GM10847 (cell line): Measurements from ENCODE around the gene HLA-C.

Experiments used
- POLR2A ChIP-seq: IDR thresholded peaks from 2 replicates; pipeline ENCODE4 v1.6.1; 2011; ENCODE audit not compliant: insufficient read length; ENCODE audit errors: extremely low read depth

The HLA-C gene

GRCh38 chr6:31285982-31286381, 14.1 kb upstream of the HLA-C start:
- TF ChIP-seq POLR2A, result no peak

GRCh38 chr6:31285486-31285885, 13.6 kb upstream of the HLA-C start:
- no peak for TF ChIP-seq POLR2A

GRCh38 chr6:31272836-31273626, 1.1 kb upstream of the HLA-C start:
- TF ChIP-seq POLR2A, result no peak

DNA sequence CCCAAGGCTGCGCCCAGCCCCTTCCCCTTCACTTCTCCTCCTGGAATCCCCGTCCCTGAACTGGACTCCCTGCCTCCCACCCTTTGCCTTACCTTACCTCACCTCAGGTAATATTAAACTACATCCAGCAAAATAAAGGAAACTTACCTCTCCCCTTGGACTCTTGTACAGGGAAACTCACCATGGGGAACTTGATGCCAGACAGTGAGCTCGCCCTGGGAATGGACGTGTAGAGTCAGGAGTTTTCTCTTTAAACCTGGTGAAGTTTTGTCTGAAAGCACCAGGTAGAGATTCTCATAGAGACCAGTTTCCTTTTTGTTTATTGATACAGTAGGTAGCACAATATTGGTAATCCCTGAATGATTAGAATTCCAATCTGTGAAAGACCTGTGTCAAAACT, 544 bp upstream of the HLA-C start:
- TF ChIP-seq POLR2A, result no peak

DNA sequence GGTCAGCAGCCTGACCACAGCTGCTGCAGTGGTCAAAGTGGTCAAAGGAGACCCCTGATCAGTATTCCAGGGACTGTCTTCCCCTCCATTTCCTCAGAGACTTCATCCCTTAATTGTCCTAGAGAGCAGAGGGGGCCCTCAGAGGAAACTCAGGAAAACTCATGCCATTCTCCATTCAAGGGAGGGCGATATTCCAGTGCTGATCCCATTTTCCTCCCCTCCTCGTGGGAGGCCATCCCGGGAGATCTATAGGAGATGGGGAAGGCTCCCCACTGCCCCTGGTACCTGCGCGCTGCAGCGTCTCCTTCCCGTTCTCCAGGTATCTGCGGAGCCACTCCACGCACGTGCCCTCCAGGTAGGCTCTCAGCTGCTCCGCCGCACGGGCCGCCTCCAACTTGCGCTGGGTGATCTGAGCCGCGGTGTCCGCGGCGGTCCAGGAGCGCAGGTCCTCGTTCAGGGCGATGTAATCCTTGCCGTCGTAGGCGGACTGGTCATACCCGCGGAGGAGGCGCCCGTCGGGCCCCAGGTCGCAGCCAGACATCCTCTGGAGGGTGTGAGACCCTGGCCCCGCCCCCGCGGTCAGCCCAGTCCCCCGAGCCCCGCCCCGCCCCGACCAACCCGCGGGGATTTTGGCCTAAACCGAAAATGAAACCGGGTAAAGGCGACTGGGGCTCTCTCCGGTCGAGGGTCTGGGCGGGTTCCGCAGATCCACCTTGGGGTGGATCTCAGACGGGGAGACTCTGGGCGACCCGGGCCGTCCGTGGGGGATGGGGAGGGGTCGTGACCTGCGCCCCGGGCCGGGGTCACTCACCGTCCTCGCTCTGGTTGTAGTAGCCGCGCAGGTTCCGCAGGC, 878 bp downstream of the HLA-C start:
- no peak for TF ChIP-seq POLR2A

DNA sequence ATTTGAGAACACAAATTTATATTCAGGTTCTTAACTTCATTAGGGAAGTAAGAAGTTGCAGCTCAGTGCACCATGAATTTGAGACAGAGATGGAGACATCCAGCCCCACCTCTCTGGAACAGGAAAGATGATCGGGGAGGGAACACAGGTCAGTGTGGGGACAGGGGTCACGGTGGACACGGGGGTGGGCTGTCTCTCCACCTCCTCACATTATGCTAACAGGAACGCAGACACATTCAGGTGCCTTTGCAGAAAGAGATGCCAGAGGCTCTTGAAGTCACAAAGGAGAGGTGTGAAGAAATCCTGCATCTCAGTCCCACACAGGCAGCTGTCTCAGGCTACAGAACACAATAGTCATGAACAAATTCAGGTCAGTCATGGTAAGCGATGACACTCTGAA, 3.1 kb downstream of the HLA-C start:
- no peak for TF ChIP-seq POLR2A

DNA sequence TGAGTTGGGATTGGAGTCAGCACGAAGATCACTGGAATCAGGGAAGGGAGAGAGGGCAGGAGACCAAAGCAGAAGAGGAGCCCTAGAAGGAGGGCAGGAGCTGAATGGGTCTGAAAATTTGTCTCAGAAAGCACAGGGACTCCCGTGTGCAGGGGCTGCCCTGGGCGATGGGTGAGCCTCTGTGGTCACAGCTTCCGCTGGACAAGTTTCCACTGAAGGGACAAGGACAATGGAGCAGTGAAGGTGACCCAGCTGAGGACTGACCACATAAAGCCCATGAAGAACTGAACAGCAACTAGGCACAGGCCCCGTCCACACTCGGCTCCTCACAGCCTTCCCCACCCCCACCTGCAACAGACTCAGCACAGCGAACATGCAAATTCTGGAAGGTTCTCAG, 3.5 kb downstream of the HLA-C start:
- TF ChIP-seq POLR2A, result no peak

GRCh38 chr6:31267651-31268368, 4.1 kb downstream of the HLA-C start:
- TF ChIP-seq POLR2A, result no peak

- TF ChIP-seq POLR2A, result no peak
Observed at GRCh38 chr6:31266567-31267360, 5.1 kb downstream of the HLA-C start.

DNA sequence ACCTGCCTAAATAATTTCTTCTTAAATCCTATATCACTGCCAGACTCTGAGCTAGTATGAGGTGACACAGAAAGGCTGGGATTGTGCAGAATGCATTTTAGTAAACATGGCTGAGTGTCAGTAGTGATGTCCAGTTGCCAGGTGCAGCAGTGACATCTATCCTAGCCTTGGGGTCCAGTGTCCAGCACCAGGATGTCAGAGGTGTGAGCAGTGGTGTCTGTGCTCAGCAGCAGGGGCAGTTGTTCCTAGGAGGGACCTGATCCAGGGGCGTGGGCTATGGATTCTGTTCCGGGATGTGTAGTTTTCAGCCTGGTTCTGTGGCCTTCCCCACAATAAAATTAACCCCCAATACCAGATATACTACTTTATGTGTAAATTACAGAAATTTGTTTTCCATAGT, 6.0 kb downstream of the HLA-C start:
- no peak for TF ChIP-seq POLR2A

DNA sequence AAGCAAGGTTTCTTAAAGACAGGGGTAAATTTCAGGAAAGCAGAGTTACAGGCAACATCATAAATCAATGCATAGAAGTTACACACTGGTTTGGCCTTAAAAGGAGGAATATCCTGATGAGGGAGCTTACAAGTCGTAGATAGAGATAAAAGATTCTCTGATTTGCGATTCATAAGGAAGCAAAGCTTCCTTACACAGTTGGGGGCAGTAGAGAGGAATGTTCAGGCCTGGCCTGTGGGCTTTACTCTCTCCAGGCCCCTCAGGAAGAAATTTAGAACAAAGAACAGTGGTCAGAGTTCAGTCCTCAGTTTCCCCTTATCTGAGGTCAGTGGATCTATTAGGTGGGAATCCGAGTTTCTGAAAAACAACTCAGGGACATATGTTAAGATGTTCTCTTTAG, 19.3 kb downstream of the HLA-C start:
- TF ChIP-seq POLR2A, result no peak

DNA sequence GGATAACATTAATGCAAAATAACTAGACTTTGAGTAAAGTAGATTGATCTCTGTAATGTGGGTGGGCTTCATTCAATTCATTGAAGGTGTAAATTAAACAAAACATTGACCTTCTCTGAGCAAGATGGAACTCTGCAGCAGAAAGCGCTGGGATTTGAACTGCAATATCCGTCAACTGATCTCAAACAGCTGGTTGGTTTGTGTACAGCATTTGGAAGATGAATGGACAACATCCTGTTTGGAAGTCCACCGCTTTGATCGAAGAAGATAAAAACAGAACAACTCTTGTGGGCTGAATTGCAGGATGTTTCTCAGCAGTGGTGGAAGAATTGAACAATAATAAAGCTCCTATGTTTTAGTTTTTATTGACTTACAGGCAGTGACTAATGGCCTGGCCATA, 20.6 kb downstream of the HLA-C start:
- no peak for TF ChIP-seq POLR2A

GRCh38 chr6:31249184-31249583, 22.7 kb downstream of the HLA-C start:
- TF ChIP-seq POLR2A, result no peak

GRCh38 chr6:31247813-31248212, 24.1 kb downstream of the HLA-C start:
- TF ChIP-seq POLR2A, result no peak

DNA sequence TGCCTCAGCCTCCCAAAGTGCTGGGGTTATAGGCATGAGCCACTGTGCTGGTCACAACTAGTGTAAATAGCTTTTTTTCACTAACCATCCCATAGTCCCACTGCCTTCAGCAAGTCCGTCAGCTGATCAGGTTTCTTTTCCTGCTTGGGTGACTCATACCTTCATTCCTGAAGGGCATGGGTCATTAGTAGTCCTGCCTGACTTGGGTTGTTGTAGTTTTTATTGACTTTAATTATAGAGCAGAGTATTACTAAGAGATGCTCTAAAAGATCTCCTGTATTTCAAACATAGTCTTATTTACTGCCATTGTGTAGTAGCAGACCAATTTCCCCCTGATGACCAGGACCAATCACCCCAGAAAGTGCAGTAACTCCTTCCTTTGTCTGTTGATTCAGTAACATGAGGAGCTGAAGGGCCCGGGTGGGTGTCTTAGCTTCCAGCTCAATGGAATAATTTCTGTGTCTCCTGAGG, 25.8 kb downstream of the HLA-C start:
- no peak for TF ChIP-seq POLR2A
